Right renal cortex interstitium (tissue), 3 donors: ENCODE measurements around the gene PKP2. TPM values are rescaled to one million over a fixed set of nuclear protein-coding genes. Genes with fewer than 3 reads are reported as not detected.
"Not testable (repeated sequence)": the region's sequence is repeated elsewhere in the genome, so short reads cannot be mapped to it uniquely, and the experiment has no call there.

Experiments
- DNase-seq, 3 donors: peaks; one replicate each; pipeline ENCODE4 v3.0.0-alpha.2; 2013; ENCODE audit warnings: low read depth in 3 of 3, low spot score in 2 of 3
- polyA plus RNA-seq, 3 donors: library from polyadenylated mRNA; unstranded; fragments of 120-200 nt; gene quantifications; one replicate each; pipeline ENCODE4 v1.2.1, GENCODE V29; 2013; ENCODE audit not compliant: insufficient read length in 3 of 3

PKP2 gene
- polyA plus RNA-seq, 3 donors, result 21.2 to 24.1 (median 21.5) TPM

GRCh38 chr12:32872416-32872815, 24.2 kb downstream of the PKP2 start:
- not testable (repeated sequence) for DNase-seq

GRCh38 chr12:32870716-32871115, 25.9 kb downstream of the PKP2 start:
- DNase-seq, result no peak

GRCh38 chr12:32868885-32869284, 27.7 kb downstream of the PKP2 start:
- no peak for DNase-seq

- DNase-seq, result no peak
Observed at GRCh38 chr12:32864731-32865130, 31.8 kb downstream of the PKP2 start.

GRCh38 chr12:32863128-32863527, 33.4 kb downstream of the PKP2 start:
- no peak for DNase-seq

- not testable (repeated sequence) for DNase-seq
Observed at GRCh38 chr12:32861658-32862057, 34.9 kb downstream of the PKP2 start.

- DNase-seq, result no peak
Observed at GRCh38 chr12:32860192-32860591, 36.4 kb downstream of the PKP2 start.

- DNase-seq, result no peak
Observed at GRCh38 chr12:32859389-32859788, 37.2 kb downstream of the PKP2 start.

- no peak for DNase-seq
Observed at GRCh38 chr12:32854716-32855115, 41.9 kb downstream of the PKP2 start.

- DNase-seq, result no peak
Observed at GRCh38 chr12:32854097-32854496, 42.5 kb downstream of the PKP2 start.

GRCh38 chr12:32847287-32847686, 49.3 kb downstream of the PKP2 start:
- DNase-seq, result no peak

- no peak for DNase-seq
Observed at GRCh38 chr12:32846053-32846452, 50.5 kb downstream of the PKP2 start.

GRCh38 chr12:32843528-32844095, 53.0 kb downstream of the PKP2 start:
- DNase-seq, result no peak

- DNase-seq, result no peak
Observed at GRCh38 chr12:32841061-32841460, 55.5 kb downstream of the PKP2 start.

- DNase-seq, result no peak
Observed at GRCh38 chr12:32839828-32840227, 56.7 kb downstream of the PKP2 start.

GRCh38 chr12:32837974-32838373, 58.6 kb downstream of the PKP2 start:
- DNase-seq, result no peak

- DNase-seq, result no peak
Observed at GRCh38 chr12:32836710-32837109, 59.9 kb downstream of the PKP2 start.

GRCh38 chr12:32834122-32834521, 62.5 kb downstream of the PKP2 start:
- no peak for DNase-seq

- no peak for DNase-seq
Observed at GRCh38 chr12:32828552-32828951, 68.0 kb downstream of the PKP2 start.

- DNase-seq, result no peak
Observed at GRCh38 chr12:32828120-32828519, 68.5 kb downstream of the PKP2 start.

- no peak for DNase-seq
Observed at GRCh38 chr12:32826807-32827412, 69.7 kb downstream of the PKP2 start.

- no peak for DNase-seq
Observed at GRCh38 chr12:32824596-32824995, 72.0 kb downstream of the PKP2 start.

- no peak for DNase-seq
Observed at GRCh38 chr12:32822344-32822743, 74.2 kb downstream of the PKP2 start.
